H1 (cell line): ENCODE measurements around the gene BAG1. TPM values are rescaled to one million over a fixed set of nuclear protein-coding genes. Genes with fewer than 3 reads are reported as not detected.

Experiments used
- CTCF ChIA-PET: fragments of 300-600 bp; sonication (Branson Sonifier 250); formaldehyde crosslinking; loops from one replicate; lab custom pipeline; 2021; ENCODE audit not compliant: partially characterized antibody; lab: Charles Lee
- POLR2A ChIA-PET: fragments of 300-600 bp; sonication (Branson Sonifier 250); formaldehyde crosslinking; loops from one replicate; lab custom pipeline; 2021; ENCODE audit warnings: inconsistent platforms; ENCODE audit not compliant: partially characterized antibody; lab: Charles Lee
- DNase-seq, 2 experiments: peaks; one replicate each; pipeline versions ENCODE4 v3.0.0 to v3.0.0-alpha.2; 2010 to 2022; ENCODE audit warnings: low spot score in 2 of 2, low read depth in 1 of 2, mixed read lengths in 1 of 2
- FAIRE-seq: peaks from 2 replicates; lab custom pipeline; 2011; peaks lifted over from hg19 to GRCh38; lab: Jason Lieb, UNC
- H2AFZ ChIP-seq: 2 replicates; pipeline ENCODE4 v1.8.1; 2012; ENCODE audit warnings: low read length, inconsistent platforms
- H2AK5ac ChIP-seq: 2 replicates; pipeline ENCODE4 v1.6.1; 2013; ENCODE audit warnings: low read depth, low read length
- H2BK120ac ChIP-seq: replicated peaks from 2 replicates; pipeline ENCODE3; 2013; ENCODE audit warnings: low read depth, low read length, inconsistent platforms
- H2BK12ac ChIP-seq: 2 replicates; pipeline ENCODE4 v1.6.1; 2013; ENCODE audit warnings: low read depth, low read length
- H2BK15ac ChIP-seq: 2 replicates; pipeline ENCODE4 v1.6.1; 2013; ENCODE audit warnings: low read length
- H2BK20ac ChIP-seq: 2 replicates; pipeline ENCODE4 v1.6.1; 2013; ENCODE audit warnings: low read length
- H2BK5ac ChIP-seq: 2 replicates; pipeline ENCODE4 v1.6.1; 2013; ENCODE audit warnings: low read depth, low read length
- H3K14ac ChIP-seq: 2 replicates; pipeline ENCODE4 v1.6.1; 2013; ENCODE audit warnings: inconsistent platforms; ENCODE audit not compliant: insufficient read length
- H3K18ac ChIP-seq: 2 replicates; pipeline ENCODE4 v1.6.1; 2013; ENCODE audit warnings: low read length; ENCODE audit errors: extremely low read depth
- H3K23ac ChIP-seq: 2 replicates; pipeline ENCODE4 v1.6.1; 2013; ENCODE audit warnings: inconsistent platforms; ENCODE audit not compliant: insufficient read length
- H3K23me2 ChIP-seq: 2 replicates; pipeline ENCODE4 v1.6.1; 2013; ENCODE audit warnings: low read depth, low read length
- H3K27ac ChIP-seq: 2 replicates; pipeline ENCODE4 v1.6.1; 2011; ENCODE audit warnings: low read depth, low read length, inconsistent platforms
- H3K27me3 ChIP-seq, 4 experiments: replicated peaks in 1 of 4; 1 replicate in 1 of 4; 2 replicates in 3 of 4; pipeline versions ENCODE4 v1.6.1 to v1.8.1; 2011 to 2013; ENCODE audit warnings: low read length in 3 of 4, mild to moderate bottlenecking in 3 of 4, inconsistent platforms in 2 of 4, mixed read lengths in 2 of 4, moderate library complexity in 1 of 4; ENCODE audit not compliant: control insufficient read depth in 3 of 4, insufficient read depth in 3 of 4; ENCODE audit errors: extremely low read depth in 1 of 4
- H3K36me3 ChIP-seq, 4 experiments: 2 replicates each; pipeline versions ENCODE4 v1.6.1 to v1.8.1; 2011 to 2013; ENCODE audit warnings: mild to moderate bottlenecking in 4 of 4, low read length in 3 of 4, moderate library complexity in 2 of 4, control low read depth in 1 of 4, inconsistent platforms in 1 of 4; ENCODE audit not compliant: insufficient read depth in 4 of 4, control insufficient read depth in 2 of 4
- H3K4ac ChIP-seq: replicated peaks from 2 replicates; pipeline ENCODE3; 2013; ENCODE audit warnings: low read length, low read depth, mixed read lengths, inconsistent platforms; ENCODE audit not compliant: insufficient read length
- H3K4me1 ChIP-seq, 4 experiments: replicated peaks in 1 of 4; 1 replicate in 1 of 4; 2 replicates in 3 of 4; pipeline versions ENCODE4 v1.6.1 to v1.8.1; 2011 to 2013; ENCODE audit warnings: low read length in 3 of 4, inconsistent platforms in 2 of 4, mixed read lengths in 1 of 4; ENCODE audit not compliant: insufficient read depth in 4 of 4, control insufficient read depth in 3 of 4
- H3K4me2 ChIP-seq, 2 experiments: 2 replicates each; pipeline versions ENCODE4 v1.6.1 to v1.8.1; 2011 to 2013; ENCODE audit warnings: low read depth in 2 of 2, low read length in 2 of 2, control low read depth in 1 of 2, inconsistent platforms in 1 of 2, mild to moderate bottlenecking in 1 of 2; ENCODE audit not compliant: insufficient read depth in 1 of 2
- H3K4me3 ChIP-seq, 4 experiments: fragments of 200-600, 300-600 bp in 1 of 4; sonication (generic), shearing (Covaris generic), sonication (Bioruptor Twin) in 1 of 4; 2 replicates each; pipeline versions ENCODE4 v1.5.1 to v1.8.1; 2011 to 2016; ENCODE audit warnings: low read length in 4 of 4, low read depth in 3 of 4, control low read depth in 2 of 4, inconsistent platforms in 2 of 4, mild to moderate bottlenecking in 2 of 4, mixed read lengths in 1 of 4, moderate library complexity in 1 of 4; ENCODE audit not compliant: insufficient read depth in 2 of 4; ENCODE audit errors: extremely low read depth in 1 of 4
- H3K56ac ChIP-seq: replicated peaks from 2 replicates; pipeline ENCODE3; 2013; ENCODE audit warnings: low read depth, mild to moderate bottlenecking, mixed read lengths, low read length, inconsistent platforms; ENCODE audit not compliant: insufficient read length
- H3K79me1 ChIP-seq: 2 replicates; pipeline ENCODE4 v1.6.1; 2013; ENCODE audit warnings: low read depth, low read length, control low read depth
- H3K79me2 ChIP-seq, 2 experiments: 2 replicates each; pipeline versions ENCODE4 v1.6.1 to v1.8.1; 2012 to 2013; ENCODE audit warnings: low read length in 2 of 2, mild to moderate bottlenecking in 2 of 2, inconsistent platforms in 1 of 2; ENCODE audit not compliant: insufficient read depth in 2 of 2, control insufficient read depth in 1 of 2
- H3K9ac ChIP-seq, 4 experiments: replicated peaks in 1 of 4; 1 replicate in 1 of 4; 2 replicates in 3 of 4; pipeline versions ENCODE4 v1.6.1 to v1.8.1; 2011 to 2013; ENCODE audit warnings: low read depth in 3 of 4, low read length in 3 of 4, control low read depth in 2 of 4, mild to moderate bottlenecking in 2 of 4, moderate library complexity in 2 of 4, inconsistent platforms in 1 of 4; ENCODE audit errors: extremely low read depth in 1 of 4
- H3K9me3 ChIP-seq, 2 experiments: 2 replicates each; pipeline versions ENCODE4 v1.6.1 to v1.8.1; 2012 to 2013; ENCODE audit warnings: mild to moderate bottlenecking in 2 of 2, moderate library complexity in 2 of 2, control low read depth in 1 of 2, inconsistent platforms in 1 of 2, low read depth in 1 of 2, low read length in 1 of 2, mixed read lengths in 1 of 2; ENCODE audit not compliant: insufficient read depth in 2 of 2
- H4K20me1 ChIP-seq, 2 experiments: replicated peaks in 1 of 2; 2 replicates each; pipeline versions ENCODE3 to v1.8.1; 2011 to 2013; ENCODE audit warnings: inconsistent platforms in 2 of 2, low read length in 2 of 2, mild to moderate bottlenecking in 1 of 2; ENCODE audit not compliant: insufficient read depth in 2 of 2, control insufficient read depth in 1 of 2
- H4K5ac ChIP-seq: 2 replicates; pipeline ENCODE4 v1.6.1; 2013; ENCODE audit warnings: low read length, low read depth, mixed read lengths, inconsistent platforms; ENCODE audit not compliant: insufficient read length
- H4K8ac ChIP-seq: 2 replicates; pipeline ENCODE4 v1.8.0; 2013; ENCODE audit warnings: mild to moderate bottlenecking, moderate library complexity, low read length, inconsistent platforms; ENCODE audit not compliant: insufficient read depth; ENCODE audit errors: extremely low read depth
- H4K91ac ChIP-seq: replicated peaks from 2 replicates; pipeline ENCODE3; 2013; ENCODE audit warnings: low read length, mixed read lengths, inconsistent platforms; ENCODE audit not compliant: insufficient read length
- ASH2L ChIP-seq: fragments of 200-600, 300-600 bp; sonication (generic); IDR thresholded peaks from one replicate; pipeline ENCODE4 v1.7.1; 2017; ENCODE audit warnings: low read length
- BACH1 ChIP-seq: IDR thresholded peaks from 2 replicates; pipeline ENCODE4 v1.6.1; 2012; ENCODE audit warnings: low read length, improper control_type of control experiment
- EP300 ChIP-seq, 2 experiments: IDR thresholded peaks; 1 replicate in 1 of 2; 2 replicates in 1 of 2; pipeline ENCODE4 v1.6.1; 2011 to 2012; ENCODE audit warnings: low read depth in 2 of 2, low read length in 2 of 2, mild to moderate bottlenecking in 2 of 2, borderline replicate concordance in 1 of 2, inconsistent platforms in 1 of 2, moderate library complexity in 1 of 2
- KDM1A ChIP-seq: fragments of 200-600, 300-600 bp; sonication (generic); IDR thresholded peaks from 2 replicates; pipeline ENCODE4 v1.7.1; 2016; ENCODE audit warnings: mild to moderate bottlenecking, low read length, borderline replicate concordance
- MAX ChIP-seq: IDR thresholded peaks from 2 replicates; pipeline ENCODE4 v1.6.1; 2012; ENCODE audit warnings: inconsistent platforms
- POLR2A ChIP-seq, 2 experiments: IDR thresholded peaks; 1 replicate in 1 of 2; 2 replicates in 1 of 2; pipeline ENCODE4 v1.6.1; 2011; ENCODE audit warnings: low read depth in 2 of 2, low read length in 2 of 2, mild to moderate bottlenecking in 2 of 2; ENCODE audit errors: control extremely low read depth in 1 of 2
- POLR2AphosphoS5 ChIP-seq: IDR thresholded peaks from 2 replicates; pipeline ENCODE4 v1.6.1; 2011; ENCODE audit warnings: low read depth, low read length
- POU5F1 ChIP-seq: IDR thresholded peaks from 2 replicates; pipeline ENCODE4 v1.6.1; 2011; ENCODE audit warnings: low read depth, mild to moderate bottlenecking, low read length, moderate library complexity
- WGBS, 2 experiments: shearing (Covaris generic) in 1 of 2; methylation state at CpG; one replicate each; pipeline versions ENCODE4 v1.1.6 to v1.1.7; 2013 to 2015; ENCODE audit warnings: low lambda C conversion rate in 2 of 2, mixed read lengths in 2 of 2, inconsistent platforms in 1 of 2, low coverage in 1 of 2, missing lambda C conversion rate in 1 of 2; ENCODE audit not compliant: insufficient replicate concordance in 2 of 2, insufficient coverage in 1 of 2, insufficient read length in 1 of 2; ENCODE audit errors: extremely low coverage in 1 of 2, missing lambda C conversion rate in 1 of 2; 5-methylcytosine and 5-hydroxymethylcytosine counted together
- polyA plus RNA-seq, 7 experiments: library from polyadenylated mRNA; depleted of rRNA in 3 of 7; stranded (reverse) in 5 of 7; unstranded in 2 of 7; fragments of >200 nt in 5 of 7; fragments of 200-250 nt in 2 of 7; gene quantifications; 1 replicate in 5 of 7; 2 replicates in 1 of 7; 4 replicates in 1 of 7; pipeline versions ENCODE4 v1.2.1 to v1.2.3, GENCODE V29; 2011 to 2013; ENCODE audit warnings: missing spikeins in 2 of 7, mixed read lengths in 2 of 7
- total RNA-seq: library from RNA; stranded (reverse); fragmentation: NEBNext Ultra II Directional; extraction: Animal tissue kit (Norgen Biotek cat#: 25700); gene quantifications from 2 replicates; pipeline ENCODE4 v1.2.1, GENCODE V29; 2021

BAG1 gene
- total and polyA plus RNA-seq, 2 of the 8 experiments (the other 6 are each of a cell fraction or from before 2014, with no cell fraction given), result 14.7 to 59.8 TPM

GRCh38 chr9:33285502-33285901, 21.0 kb upstream of the BAG1 start:
- no peak overlapping the region for H3K4me3 ChIP-seq
- DNase-seq, result no peak
- H3K18ac ChIP-seq, result no peak overlapping the region
- 93% methylated on average over 5 of the region's 5 CpGs; no CpG with 5 or more reads in 1 of the 2 experiments for WGBS, 2 experiments
- no peak overlapping the region for H3K14ac ChIP-seq
- no peak overlapping the region for H4K91ac ChIP-seq
- no peak for FAIRE-seq
- H4K5ac ChIP-seq, result no peak overlapping the region
- H4K20me1 ChIP-seq, result no peaks in the 10 kb centered on the region
- no peak overlapping the region for H2AK5ac ChIP-seq
- H3K79me1 ChIP-seq, result no peaks in the 10 kb centered on the region
- no peak overlapping the region for H3K4ac ChIP-seq
- no peak overlapping the region for H2BK20ac ChIP-seq
- H2BK15ac ChIP-seq, result no peak overlapping the region
- no peak overlapping the region for H2BK5ac ChIP-seq
- POLR2A ChIA-PET, result interaction anchor here (0.6 to 1.5 kb wide), 2 partner anchors 118 to 261 kb away, joined by 3 to 4 read pairs; partner anchors contain the start of gene DNAJA1
- H3K23ac ChIP-seq, result no peak overlapping the region
- H3K56ac ChIP-seq, result no peak overlapping the region
- peaks cover 2 to 9% (median 6%) of the 10 kb centered on the region in 4 experiments; a peak in 5 of 8 replicates for H3K36me3 ChIP-seq
- no peak overlapping the region for H2BK120ac ChIP-seq
- H2AFZ ChIP-seq, result no peak overlapping the region
- no peak for TF ChIP-seq ASH2L
- TF ChIP-seq EP300 (IDR thresholded peaks at IDR 0.05; ENCODE audit: borderline replicate concordance in 1 of 2, low read depth in 2 of 2, low read length in 2 of 2), result no peak
- TF ChIP-seq BACH1, result no peak
- TF ChIP-seq POLR2A (IDR thresholded peaks at IDR 0.05; ENCODE audit: control extremely low read depth in 1 of 2, low read depth in 2 of 2, low read length in 2 of 2), result no peak
- no peak for TF ChIP-seq POU5F1
- TF ChIP-seq POLR2AphosphoS5, result no peak
- no peak for TF ChIP-seq KDM1A
- TF ChIP-seq MAX, result no peak
- CTCF ChIA-PET, result interaction anchor here (0.8 to 1.3 kb wide), 5 partner anchors 19 to 181 kb away, joined by 3 to 7 read pairs (median 3); no protein-coding TSS in a partner anchor
- H3K27ac ChIP-seq, result no peak overlapping the region
- H3K27me3 ChIP-seq, result no peaks in the 10 kb centered on the region
- H2BK12ac ChIP-seq, result no peak overlapping the region
- H3K9me3 ChIP-seq, result no peaks in the 10 kb centered on the region
- peaks cover 0 to under 1% of the 10 kb centered on the region in 2 experiments; a peak in 1 of 4 replicates for H3K79me2 ChIP-seq
- no peak overlapping the region for H3K9ac ChIP-seq
- no peak overlapping the region for H3K4me2 ChIP-seq
- H3K4me1 ChIP-seq, result peaks cover 0 to 8% (median 2%) of the 10 kb centered on the region in 4 experiments; a peak in 2 of 7 replicates
- no peak overlapping the region for H4K8ac ChIP-seq
- no peaks in the 10 kb centered on the region for H3K23me2 ChIP-seq
